RWPE2 (cell line): ENCODE data around the gene DENND5A.
"Not testable (repeated sequence)": the region's sequence is repeated elsewhere in the genome, so short reads cannot be mapped to it uniquely, and the experiment has no call there.

Source experiments
- ATAC-seq: fragments of 200-7000 bp; cut with Tn5 transposase; 3 replicates; pipeline ENCODE4 v1.9.1; 2021; ENCODE audit warnings: low read depth
- DNase-seq: peaks from one replicate; pipeline ENCODE4 v3.0.0-alpha.2; 2020; ENCODE audit warnings: low spot score
- H3K27ac ChIP-seq: fragments of 450-650 bp; 2 replicates; pipeline ENCODE4 v1.5.1; 2017; ENCODE audit warnings: mild to moderate bottlenecking; ENCODE audit not compliant: poor library complexity, severe bottlenecking
- H3K27me3 ChIP-seq: fragments of 250-450 bp; sonication (Bioruptor Pico); 2 replicates; pipeline ENCODE4 v1.5.1; 2021; ENCODE audit warnings: mild to moderate bottlenecking, moderate library complexity; ENCODE audit not compliant: insufficient read depth, poor library complexity, severe bottlenecking
- H3K36me3 ChIP-seq: fragments of 250-450 bp; sonication (Bioruptor Pico); 2 replicates; pipeline ENCODE4 v1.5.1; 2020; ENCODE audit warnings: low read depth, mild to moderate bottlenecking, moderate library complexity
- H3K4me1 ChIP-seq: fragments of 250-450 bp; sonication (Bioruptor Pico); 2 replicates; pipeline ENCODE4 v1.5.1; 2021; ENCODE audit warnings: mild to moderate bottlenecking, moderate library complexity; ENCODE audit not compliant: insufficient read depth, poor library complexity, severe bottlenecking
- H3K4me3 ChIP-seq: fragments of 250-450 bp; sonication (Bioruptor Pico); 2 replicates; pipeline ENCODE4 v1.5.1; 2021; ENCODE audit warnings: mild to moderate bottlenecking, moderate library complexity; ENCODE audit not compliant: severe bottlenecking
- H3K9me3 ChIP-seq: fragments of 250-450 bp; sonication (Bioruptor Pico); 2 replicates; pipeline ENCODE4 v1.5.1; 2021; ENCODE audit warnings: mild to moderate bottlenecking, moderate library complexity; ENCODE audit not compliant: severe bottlenecking
- CTCF ChIP-seq: fragments of 450-650 bp; IDR thresholded peaks from one replicate; pipeline ENCODE4 v1.5.1; 2017; ENCODE audit warnings: mild to moderate bottlenecking, moderate library complexity; ENCODE audit not compliant: poor library complexity, severe bottlenecking

Gene DENND5A

GRCh38 chr11:9219115-9219514 lies 46.0 kb downstream of the DENND5A start:
- H3K9me3 ChIP-seq = no peaks in the 10 kb centered on the region
- ATAC-seq = no peak
- no peak overlapping the region for H3K4me3 ChIP-seq
- no peaks in the 10 kb centered on the region for H3K36me3 ChIP-seq
- no peaks in the 10 kb centered on the region for H3K27me3 ChIP-seq
- no peak for DNase-seq
- TF ChIP-seq CTCF = no peak
- H3K4me1 ChIP-seq = peaks cover 22% of the 10 kb centered on the region
- peak overlapping the region; percentile 12 for H3K27ac ChIP-seq

- no peaks in the 10 kb centered on the region for H3K36me3 ChIP-seq
- no peak overlapping the region for H3K4me3 ChIP-seq
- no peak overlapping the region for H3K27ac ChIP-seq
- TF ChIP-seq CTCF = no peak
- H3K4me1 ChIP-seq = peaks cover 32% of the 10 kb centered on the region
- H3K27me3 ChIP-seq = no peaks in the 10 kb centered on the region
- no peaks in the 10 kb centered on the region for H3K9me3 ChIP-seq
- peak; percentile 13; the same call in 1 of the 3 replicates for ATAC-seq
- DNase-seq = no peak
Measured at GRCh38 chr11:9214765-9215164, 50.4 kb downstream of the DENND5A start.

GRCh38 chr11:9211322-9211721 lies 53.8 kb downstream of the DENND5A start:
- ATAC-seq = no peak
- Histone ChIP-seq H3K27ac (peak overlapping the region; percentile 64), H3K36me3 (peaks cover 4% of the 10 kb centered on the region), H3K9me3 (no peaks in the 10 kb centered on the region), H3K27me3 (no peaks in the 10 kb centered on the region), H3K4me1 (peaks cover 24% of the 10 kb centered on the region), H3K4me3 (no peak overlapping the region)
- no peak for TF ChIP-seq CTCF
- DNase-seq = no peak

- H3K9me3 ChIP-seq = no peaks in the 10 kb centered on the region
- DNase-seq (no peak), ATAC-seq (peak; percentile 77)
- H3K36me3 ChIP-seq = peaks cover 7% of the 10 kb centered on the region
- no peak overlapping the region for H3K4me3 ChIP-seq
- no peaks in the 10 kb centered on the region for H3K27me3 ChIP-seq
- TF ChIP-seq CTCF = no peak
- H3K4me1 ChIP-seq = peaks cover 24% of the 10 kb centered on the region
- H3K27ac ChIP-seq = peak overlapping the region; percentile 64
Measured at GRCh38 chr11:9210922-9211320, 54.2 kb downstream of the DENND5A start.

GRCh38 chr11:9210224-9210921 lies 54.8 kb downstream of the DENND5A start:
- DNase-seq = no peak
- no peak for TF ChIP-seq CTCF
- Histone ChIP-seq H3K27ac (peak overlapping the region; percentile 64), H3K4me1 (peaks cover 20% of the 10 kb centered on the region), H3K36me3 (peaks cover 7% of the 10 kb centered on the region), H3K4me3 (no peak overlapping the region), H3K27me3 (no peaks in the 10 kb centered on the region), H3K9me3 (no peaks in the 10 kb centered on the region)
- peak; percentile 46 for ATAC-seq

GRCh38 chr11:9209604-9210003 lies 55.5 kb downstream of the DENND5A start:
- H3K4me1 ChIP-seq = peaks cover 15% of the 10 kb centered on the region
- H3K27me3 ChIP-seq, H3K4me3 ChIP-seq, H3K36me3 ChIP-seq, H3K27ac ChIP-seq, DNase-seq, ATAC-seq, H3K9me3 ChIP-seq: not testable (repeated sequence)
